HG03342 (cell line): Measurements from ENCODE around the gene FES.
"Not testable (repeated sequence)": the region's sequence is repeated elsewhere in the genome, so short reads cannot be mapped to it uniquely, and the experiment has no call there.

ENCODE experiments used
- ATAC-seq: cut with Tn5 transposase; IDR thresholded peaks from one replicate; pipeline ENCODE4 v1.9.1; 2021; ENCODE audit warnings: mild to moderate bottlenecking, moderate library complexity; ENCODE audit not compliant: unreplicated experiment

FES gene

GRCh38 chr15:90883976-90884718, at the start of gene FES:
Gene FES, plus strand, starts transcription at chr15:90884504. Its CDS starts 542 bp downstream, at chr15:90885046.
- no peak for ATAC-seq

- no peak for ATAC-seq
Observed at GRCh38 chr15:90834626-90835025, 49.7 kb upstream of the FES start.

GRCh38 chr15:90836296-90836871, 47.9 kb upstream of the FES start:
- no peak for ATAC-seq

- no peak for ATAC-seq
Observed at GRCh38 chr15:90837094-90837493, 47.2 kb upstream of the FES start.

- ATAC-seq: no peak
Observed at GRCh38 chr15:90838139-90838538, 46.2 kb upstream of the FES start.

GRCh38 chr15:90838544-90838943, 45.8 kb upstream of the FES start:
- no peak for ATAC-seq

- peak; percentile 90 for ATAC-seq
Observed at GRCh38 chr15:90839187-90840071, 44.9 kb upstream of the FES start.

GRCh38 chr15:90840157-90840855, 44.0 kb upstream of the FES start:
- no peak for ATAC-seq

- ATAC-seq: no peak
Observed at GRCh38 chr15:90840954-90841353, 43.4 kb upstream of the FES start.

- ATAC-seq: no peak
Observed at GRCh38 chr15:90844696-90845095, 39.6 kb upstream of the FES start.

GRCh38 chr15:90845201-90845949, 38.9 kb upstream of the FES start:
- ATAC-seq: peak; percentile 94

- ATAC-seq: not testable (repeated sequence)
Observed at GRCh38 chr15:90849424-90849823, 34.9 kb upstream of the FES start.

GRCh38 chr15:90851114-90851513, 33.2 kb upstream of the FES start:
- ATAC-seq: no peak

GRCh38 chr15:90851940-90852339, 32.4 kb upstream of the FES start:
- ATAC-seq: no peak

- no peak for ATAC-seq
Observed at GRCh38 chr15:90855139-90855538, 29.2 kb upstream of the FES start.

GRCh38 chr15:90857337-90857736, 27.0 kb upstream of the FES start:
- ATAC-seq: no peak

- ATAC-seq: no peak
Observed at GRCh38 chr15:90857883-90858443, 26.3 kb upstream of the FES start.

GRCh38 chr15:90859234-90860131, 24.8 kb upstream of the FES start:
- ATAC-seq: no peak

GRCh38 chr15:90860450-90860849, 23.9 kb upstream of the FES start:
- ATAC-seq: no peak
